ENCODE data around the gene SPEG.

GRCh38 chr2:219542931-219543595 is 108.4 kb downstream of the SPEG start:
- TF ChIP-seq POLR2AphosphoS5 (IDR thresholded peaks at IDR 0.05; ENCODE audit: borderline replicate concordance, low read depth, low read length) (no peak), EZH2 (IDR thresholded peaks at IDR 0.05) (no peak)

Data from SK-N-MC (cell line).